ENCODE data around the gene UNC13D.

Gene UNC13D

DNA sequence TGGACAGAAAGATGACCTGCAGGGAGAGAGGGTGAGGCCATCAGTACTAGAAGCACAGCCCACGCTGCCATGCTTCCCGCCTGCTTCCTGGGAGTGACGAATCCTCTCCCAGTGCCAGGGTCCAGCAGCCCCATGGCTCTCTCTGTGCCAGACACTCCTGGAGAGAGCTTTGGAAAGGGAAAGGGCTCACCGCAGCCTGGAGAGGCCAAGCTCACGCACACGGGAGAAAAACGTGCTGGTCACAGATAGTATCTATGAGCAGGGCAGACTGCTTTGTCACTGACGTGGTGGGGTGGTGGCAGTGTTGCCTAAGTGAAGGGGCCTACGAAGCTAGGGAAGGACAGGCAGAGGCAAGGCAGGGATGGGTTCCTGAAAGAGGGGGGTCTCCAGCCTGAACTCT lies 5.5 kb upstream of the UNC13D start:
- no peak for DNase-seq

DNA sequence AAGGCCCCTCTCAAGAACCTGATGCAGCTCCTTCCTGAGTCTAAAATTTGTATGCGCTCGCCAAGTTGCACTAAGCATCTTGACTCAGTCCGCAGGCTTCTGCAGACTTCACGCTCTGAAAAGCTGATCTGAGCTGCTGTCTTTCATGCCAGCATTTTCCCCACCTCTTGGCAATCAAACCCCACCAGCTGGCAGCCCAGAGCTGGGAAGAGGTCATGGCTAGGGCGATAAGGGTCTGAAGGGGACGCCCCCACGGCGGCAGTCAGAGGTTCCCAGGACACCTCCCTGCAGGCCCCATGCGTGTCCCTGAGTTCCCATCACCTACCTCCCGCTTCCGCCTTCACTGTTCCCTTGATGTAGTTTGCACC lies 5.1 kb upstream of the UNC13D start:
- DNase-seq, result no peak

DNA sequence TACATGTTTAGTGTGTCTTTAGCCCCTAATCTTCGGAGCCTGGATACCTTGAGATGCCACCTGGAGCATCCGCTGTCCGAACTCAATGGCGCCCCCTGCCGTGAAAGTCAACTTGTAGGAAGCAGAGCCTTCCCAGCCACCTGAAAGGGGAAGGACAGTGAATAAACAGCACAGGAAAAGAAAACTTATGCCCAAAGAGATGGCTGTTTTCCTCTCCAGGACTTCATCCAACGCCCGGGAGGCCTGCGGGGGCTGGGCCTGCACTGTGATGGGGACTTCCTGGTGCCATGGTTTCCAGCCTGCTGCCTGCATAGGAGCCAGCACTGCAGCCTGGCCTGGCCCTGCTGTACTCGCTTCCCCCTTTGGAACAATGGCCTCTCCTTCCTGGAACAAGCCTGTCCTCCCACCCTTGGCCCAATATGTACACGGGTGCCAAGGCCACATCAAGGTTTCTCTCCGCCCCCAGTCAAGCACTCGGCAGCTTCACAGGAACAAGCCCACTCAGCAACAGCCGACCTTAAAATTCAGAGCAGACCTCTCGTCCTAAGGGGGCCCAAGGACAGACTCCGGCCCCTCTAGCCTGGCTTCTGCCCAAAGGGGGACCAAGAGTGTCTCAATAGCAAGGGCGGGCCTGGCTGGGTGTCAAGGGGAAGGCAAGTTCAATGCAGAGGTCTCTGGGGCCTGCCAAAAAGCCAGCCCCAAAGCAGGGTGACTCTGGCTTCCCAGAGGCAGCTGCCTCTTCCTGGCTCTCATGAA lies 4.5 kb upstream of the UNC13D start:
- peak; percentile 92 for DNase-seq

DNA sequence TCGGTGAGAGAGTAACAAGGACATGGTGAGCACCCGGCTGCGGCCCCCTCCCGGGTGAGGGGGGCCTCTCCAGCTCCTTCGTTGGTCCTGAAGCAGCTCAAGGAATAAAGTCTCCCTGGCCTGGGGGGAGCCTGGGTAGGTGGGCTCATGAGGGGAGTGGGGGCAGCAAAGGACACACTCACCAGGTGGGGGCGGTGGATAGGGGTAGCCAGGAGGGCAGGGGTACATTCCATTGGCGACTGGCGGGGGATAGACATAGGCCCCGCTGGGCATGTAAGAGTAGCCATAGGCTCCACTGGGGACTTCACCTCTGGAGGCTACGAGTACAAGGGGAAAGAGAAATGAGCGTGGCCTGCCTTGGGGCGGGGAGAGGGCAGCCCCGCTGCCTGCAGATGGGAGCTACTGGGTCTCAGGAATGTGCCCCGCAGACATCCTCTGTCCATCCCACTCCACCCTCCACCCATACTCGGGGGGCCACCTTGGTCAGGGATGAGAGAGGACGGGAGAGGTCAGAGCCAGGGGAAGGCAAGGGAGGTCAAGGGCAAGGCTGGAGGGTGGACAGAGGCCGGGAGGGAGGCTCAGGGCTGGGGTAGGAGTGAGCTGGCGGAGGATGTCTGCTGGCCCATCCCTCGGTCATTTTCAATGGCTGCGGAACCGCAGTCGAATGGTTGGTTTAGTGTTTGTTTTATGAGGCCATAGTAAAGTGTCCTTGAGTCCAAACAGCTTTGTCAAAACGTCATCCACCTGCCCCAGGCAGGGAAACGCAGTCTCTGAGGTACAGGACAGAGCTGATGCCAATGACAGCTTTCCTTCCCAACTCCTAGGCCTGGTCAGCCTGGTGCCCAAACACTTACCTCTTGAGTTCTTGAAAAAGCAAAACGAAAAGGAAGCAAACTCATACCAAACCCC lies 3.7 kb upstream of the UNC13D start:
- DNase-seq, result no peak

DNA sequence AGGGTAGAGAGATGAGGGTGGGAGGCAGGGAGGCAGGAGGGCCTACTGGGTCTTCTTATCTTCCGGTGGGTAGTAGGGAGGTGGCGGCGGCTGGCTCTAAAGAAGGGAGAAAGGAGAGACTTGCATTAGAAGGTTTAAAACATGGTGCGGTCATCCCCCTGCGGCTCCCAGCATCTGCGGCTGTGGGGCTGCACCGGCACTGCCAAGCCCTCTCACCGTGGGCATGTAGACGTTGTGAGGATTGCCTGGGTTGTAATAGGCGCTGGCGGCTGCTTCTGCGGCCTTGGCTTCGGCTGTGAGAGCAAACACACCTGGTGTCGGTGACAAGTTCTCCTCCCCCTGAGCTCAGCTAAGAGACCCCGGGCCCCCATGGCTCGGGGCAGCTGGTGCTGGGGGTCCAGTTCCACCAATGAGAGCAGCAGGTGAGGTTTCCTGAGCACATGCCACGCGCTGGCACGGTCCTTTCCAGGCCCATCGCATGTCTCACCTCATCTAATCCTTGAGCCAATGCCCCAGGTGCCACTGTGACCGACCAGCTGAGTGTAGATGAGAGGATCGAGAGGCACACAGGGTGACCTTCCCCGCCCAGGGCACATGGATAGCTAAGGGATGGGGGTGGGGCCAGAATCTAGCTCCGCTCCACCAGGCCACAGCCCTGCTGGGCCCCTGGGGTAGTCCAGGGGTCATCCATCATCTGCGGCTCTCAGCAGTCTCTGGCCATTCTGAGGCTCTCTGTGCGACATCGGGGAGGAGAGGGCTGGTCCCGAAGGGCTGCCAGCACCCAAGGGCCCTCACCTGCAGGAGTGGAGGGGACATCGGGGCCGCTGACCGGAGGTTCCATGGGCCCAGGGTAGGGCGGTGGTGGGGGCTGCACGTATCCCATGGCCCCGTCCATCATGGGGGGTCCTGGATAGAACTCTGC lies 2.7 kb upstream of the UNC13D start:
- no peak for DNase-seq

DNA sequence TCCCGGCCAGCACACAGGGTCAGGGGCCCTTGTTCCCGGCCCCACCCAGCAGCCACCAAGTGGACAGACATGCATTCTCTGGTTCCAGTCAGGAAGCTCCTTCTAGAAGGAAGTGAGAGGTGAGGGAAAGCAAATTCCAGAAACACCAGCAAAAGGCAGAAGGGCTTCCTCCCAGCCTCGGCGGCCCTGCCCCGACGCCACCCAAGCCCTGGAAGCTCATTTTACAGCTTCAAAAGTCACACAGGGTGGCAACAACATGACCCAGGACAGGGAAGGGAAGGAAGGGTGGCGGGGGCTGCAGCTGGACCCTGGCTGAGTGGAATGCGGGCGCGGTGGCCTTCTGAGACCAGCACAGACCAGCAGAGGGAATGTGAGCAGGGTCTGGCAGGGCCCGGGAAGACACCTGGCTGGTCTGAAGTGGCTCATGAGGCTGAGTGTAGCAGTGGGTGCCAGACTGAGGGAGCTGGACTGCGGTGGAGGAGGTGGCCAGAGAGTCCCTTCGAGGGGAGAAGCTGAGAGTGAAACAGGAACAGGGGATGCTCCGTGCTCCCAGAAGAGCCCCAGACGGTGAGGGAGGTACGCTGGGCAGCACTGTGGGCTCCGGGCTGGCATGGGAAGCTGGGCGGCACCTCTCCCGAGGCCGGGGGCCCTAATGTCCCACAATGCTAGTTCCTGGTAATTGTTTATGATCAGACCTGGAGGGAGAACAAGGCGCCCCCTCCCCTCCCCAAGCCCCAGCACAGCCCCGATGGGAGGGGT lies 1.9 kb upstream of the UNC13D start:
- DNase-seq, result no peak

DNA sequence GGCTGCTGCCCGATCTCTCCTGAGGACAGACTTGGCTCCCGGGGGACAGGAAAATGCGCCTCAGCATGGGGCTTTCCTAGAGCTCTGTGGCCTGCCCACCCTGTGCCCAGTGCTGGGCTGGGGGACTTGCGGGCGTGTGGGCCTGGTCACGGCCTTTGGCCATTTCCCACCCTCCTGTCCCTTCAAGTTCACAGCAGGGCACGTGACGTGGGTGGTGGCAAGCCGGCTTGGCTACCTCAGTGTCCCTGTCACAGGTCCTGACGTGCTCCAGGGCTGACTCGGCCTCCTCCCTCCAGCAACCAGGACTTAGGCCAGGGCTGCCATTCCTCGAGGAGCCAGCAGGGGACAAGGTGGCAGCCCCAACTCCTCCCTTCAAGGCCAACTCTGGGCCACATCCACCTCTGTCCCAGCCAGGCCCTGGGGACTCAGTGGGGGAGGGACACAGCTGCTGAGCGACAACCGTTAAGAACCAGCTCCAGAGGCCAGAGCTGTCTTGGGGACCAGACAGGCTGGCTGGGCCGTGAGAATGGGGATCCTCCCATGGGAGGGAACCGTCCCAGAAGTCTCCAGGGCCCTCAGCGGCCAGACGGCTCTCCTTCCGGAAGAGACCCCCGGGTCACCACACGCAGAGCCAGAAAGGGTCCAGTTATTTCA lies 981 bp upstream of the UNC13D start:
- DNase-seq, result peak; percentile 68

DNA sequence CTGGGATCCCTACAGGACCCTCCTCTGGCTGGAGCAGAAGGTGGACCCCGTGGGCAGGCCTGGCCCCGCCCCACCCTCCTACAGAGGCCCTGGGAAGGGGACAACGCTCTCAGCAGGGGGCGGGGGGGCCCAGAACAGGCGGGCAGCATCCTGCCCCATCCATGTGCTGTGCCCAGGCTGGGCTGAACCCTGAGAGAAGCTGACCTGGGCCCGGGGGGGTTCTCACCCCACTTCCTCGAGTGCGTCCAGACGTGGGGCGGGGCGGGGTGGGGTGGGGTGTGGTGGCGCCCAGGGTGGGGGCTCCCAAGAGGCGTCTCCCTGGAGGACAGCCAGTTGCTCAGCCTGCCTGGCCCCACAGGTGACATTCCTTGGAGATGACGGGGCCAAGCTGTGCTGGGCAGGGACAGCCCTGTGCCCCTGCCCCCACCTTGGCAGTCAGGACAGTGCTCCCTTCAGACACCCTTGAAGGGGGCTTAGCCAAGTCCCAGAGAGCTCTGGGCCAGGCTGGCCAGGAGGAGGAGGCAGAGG lies 390 bp upstream of the UNC13D start:
- DNase-seq, result peak; percentile 45

DNA sequence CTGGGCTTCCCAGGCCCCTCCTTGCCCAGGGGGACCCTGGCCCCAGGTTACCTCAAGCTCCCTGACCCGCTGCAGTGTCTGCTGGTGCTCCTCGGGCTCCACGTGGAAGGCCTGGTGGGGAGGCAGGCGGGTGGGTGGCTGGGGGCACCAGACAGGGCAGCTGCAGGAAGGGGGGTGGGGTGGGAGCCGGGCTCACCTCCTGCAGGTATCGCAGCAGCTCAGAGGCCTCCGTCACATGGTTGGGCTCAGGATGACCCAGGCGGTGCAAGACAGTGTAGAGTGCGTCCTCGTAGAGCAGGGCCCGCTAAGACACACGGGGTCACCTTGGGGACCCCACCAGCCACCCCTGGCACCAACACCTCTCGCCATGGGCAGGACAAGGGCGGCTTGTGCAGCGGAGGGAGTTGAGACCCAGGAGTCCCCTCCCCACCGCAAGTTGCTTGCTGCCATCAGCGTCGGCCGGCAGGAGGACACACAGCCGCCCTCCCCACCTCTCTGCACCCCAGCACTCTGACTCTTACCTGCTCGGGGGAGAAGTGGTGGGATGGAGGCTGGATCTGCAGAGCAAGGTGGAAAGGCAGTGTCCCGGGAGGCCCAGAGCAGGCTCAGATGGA lies 1.1 kb downstream of the UNC13D start:
- peak; percentile 57 for DNase-seq

DNA sequence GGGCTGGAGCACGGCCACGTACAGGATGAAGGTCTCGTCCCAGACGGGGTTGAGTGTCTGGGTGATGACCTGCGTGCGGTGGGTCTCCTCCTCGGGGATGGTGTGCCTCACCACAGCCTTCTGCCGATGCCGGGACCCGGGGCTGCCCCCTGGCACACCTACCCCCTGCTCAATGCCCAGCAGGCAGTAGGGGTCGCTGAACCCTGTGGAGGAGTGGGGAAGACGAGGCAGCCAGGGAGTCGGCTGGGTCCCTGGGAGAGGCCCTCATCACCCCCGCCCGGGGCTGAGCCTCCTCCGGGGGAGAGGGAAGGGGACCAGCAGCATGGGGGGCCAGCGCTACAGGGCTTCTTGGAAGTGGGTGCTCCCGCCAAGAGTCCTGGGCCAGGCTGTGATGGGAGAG lies 1.8 kb downstream of the UNC13D start:
- DNase-seq, result no peak

DNA sequence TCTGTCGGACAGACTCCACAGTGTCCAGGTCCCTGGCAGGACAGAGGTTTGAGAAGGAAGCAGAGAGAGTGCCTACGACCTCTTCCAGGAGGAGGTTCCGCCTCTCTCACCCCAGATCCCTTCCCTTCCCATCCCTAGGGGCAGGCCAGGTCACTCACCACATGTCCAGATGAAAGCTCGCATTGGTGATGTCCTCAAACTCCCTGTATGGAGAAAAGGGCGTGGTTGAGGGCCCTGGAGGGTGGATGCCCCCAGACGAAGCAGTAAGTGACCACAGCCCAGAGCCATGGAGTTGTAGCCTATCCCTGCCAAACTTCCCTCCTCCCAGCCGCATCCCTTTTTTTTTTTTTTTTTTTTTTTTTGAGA lies 3.4 kb downstream of the UNC13D start:
- no peak for DNase-seq

DNA sequence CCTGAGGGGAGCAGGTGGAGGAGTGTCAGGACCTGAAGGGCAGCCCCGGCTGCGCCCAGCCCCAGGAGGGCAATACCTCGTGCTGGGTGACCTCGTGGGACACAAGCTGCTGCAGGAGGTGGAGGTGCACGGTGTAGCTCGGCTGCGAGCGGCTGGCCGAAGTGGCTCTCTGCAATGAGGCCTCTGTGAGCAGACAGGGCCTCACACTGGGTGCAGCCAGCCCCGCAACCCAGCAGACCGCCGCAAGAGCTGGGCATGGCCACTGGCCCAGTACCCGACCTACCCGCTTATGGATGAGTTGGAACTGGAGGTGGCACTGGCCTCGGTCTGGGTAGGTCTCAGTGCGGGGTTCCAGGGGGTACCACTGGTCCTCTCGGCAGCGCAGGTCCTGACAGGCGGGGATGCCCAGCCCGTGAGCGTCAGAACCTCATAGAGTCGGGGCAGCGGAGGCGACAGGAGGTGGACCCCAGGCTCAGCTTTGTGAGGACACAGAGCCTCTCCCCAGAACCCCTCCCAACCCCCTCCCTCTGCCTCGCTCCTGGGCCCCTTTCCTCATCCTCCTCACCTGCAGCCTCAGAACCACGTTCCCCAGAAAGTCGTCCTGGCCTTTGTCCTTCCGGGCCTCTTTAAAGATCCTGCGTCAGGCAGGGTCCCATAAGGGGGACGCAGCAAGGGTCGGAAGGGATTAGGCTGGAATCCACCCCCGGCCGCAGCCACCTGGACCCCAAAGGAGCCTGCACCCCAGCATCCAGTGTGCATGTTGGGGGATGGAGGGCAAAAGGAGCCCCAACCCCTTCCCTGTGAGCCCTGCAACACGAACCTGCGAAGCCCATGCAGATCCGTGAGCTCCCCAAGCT lies 4.0 kb downstream of the UNC13D start:
- no peak for DNase-seq

DNA sequence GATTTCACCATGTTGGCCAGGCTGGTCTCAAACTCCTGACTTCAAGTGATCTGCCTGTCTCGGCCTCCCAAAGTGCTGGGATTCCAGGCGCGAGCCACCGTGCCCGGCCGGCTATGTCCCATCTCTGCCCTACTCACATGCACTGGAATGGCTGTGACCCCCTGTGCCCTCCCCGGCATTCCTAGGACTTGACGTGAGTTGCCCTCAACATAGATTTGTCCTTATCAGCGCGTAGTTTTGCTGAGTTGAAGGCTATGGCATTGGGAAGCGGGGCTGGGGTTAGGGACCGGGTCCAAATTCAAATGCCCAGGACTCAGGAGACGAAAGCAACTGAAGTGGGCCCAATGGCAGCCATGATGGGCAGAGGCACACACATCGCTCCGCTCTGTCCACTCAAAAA lies 5.8 kb downstream of the UNC13D start:
- no peak for DNase-seq

DNA sequence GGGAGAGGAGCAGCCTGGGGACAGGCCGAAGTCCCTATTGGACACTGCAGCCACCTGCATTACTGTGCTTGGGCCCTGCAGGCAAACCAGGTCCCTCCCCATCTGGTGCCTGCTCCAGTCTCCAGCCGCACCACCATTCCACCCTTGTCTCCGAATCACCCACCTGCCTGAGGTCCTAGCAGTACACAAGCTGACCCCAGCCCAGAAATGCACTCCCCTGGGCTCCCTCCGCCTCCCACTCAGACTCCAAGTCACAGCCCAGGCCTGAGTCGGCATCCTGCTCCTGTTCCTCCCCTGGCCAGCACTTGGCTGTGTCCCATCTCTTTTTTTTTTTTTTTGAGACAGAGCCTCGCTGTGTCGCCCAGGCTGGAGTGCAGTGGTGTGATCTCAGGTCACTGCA lies 6.3 kb downstream of the UNC13D start:
- no peak for DNase-seq

DNA sequence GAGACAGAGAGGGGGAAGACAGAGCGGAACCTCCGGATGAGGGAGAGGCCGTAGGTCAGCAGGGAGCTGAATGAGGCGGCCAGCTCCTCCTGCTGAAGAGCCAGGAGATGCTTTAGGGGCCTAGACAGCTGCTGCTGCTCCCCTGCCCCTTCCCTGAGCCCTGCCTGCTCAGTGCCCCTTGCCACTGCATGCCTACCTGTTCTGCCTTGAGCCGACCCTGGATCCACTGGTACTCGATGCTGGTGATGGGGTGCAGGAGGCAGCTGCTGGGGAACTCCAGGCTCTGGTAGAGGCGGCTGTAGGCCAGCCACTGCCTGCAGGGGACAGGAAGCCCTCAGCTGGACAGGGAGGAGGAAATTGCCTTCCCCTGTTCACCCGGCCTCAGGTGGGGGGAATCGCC lies 7.6 kb downstream of the UNC13D start:
- DNase-seq, result no peak

DNA sequence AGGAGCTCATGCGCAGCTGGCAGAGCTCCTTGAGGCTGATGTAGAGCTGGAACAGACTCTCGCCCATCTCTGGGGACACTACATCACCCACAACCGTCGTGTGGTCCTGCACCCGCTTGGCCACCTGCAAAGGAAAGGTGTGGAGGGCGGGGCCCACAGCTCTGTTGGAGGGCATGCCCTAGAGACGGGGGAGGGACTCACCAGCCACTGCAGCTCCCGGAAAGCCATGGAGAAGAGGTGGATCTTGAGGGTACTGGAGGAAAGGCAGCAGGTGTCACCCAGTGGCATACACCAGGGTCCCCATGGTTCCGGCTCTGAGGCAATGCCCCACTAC lies 8.6 kb downstream of the UNC13D start:
- DNase-seq, result no peak

DNA sequence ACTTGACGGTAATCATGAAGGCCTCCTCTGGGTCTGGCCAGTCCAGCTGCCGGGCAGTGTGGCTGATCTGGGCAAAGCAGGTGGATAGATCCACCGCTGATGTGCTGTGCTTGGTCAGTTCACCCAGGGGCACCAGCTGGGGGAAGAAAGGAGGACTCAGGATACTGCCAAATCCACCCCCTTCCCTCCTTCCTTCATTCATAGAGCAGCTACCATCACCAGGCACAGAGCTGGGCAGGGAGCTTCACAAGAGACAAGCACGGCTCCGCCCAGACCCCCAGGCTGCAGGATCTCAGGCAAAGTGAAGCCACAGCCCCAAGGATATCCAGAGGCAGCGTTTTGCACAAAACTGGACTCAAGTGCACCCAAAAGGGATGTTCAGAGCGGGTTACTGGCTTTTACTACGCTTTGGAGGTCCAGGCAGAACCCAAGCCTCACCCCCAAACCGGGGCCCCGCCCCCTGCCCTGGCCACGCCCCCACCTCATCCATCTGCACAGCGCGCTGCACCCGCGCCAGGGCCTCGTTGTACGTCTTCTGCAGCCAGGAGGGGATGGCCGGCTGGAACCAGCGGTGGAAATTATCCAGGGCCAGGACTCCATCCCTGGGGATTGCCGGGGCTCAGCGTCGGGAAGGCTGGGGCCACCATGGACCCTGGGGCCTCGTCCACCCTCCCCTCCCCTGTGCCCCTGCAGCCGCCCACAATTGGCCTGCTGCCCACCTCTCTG lies 9.1 kb downstream of the UNC13D start:
- DNase-seq, result no peak

DNA sequence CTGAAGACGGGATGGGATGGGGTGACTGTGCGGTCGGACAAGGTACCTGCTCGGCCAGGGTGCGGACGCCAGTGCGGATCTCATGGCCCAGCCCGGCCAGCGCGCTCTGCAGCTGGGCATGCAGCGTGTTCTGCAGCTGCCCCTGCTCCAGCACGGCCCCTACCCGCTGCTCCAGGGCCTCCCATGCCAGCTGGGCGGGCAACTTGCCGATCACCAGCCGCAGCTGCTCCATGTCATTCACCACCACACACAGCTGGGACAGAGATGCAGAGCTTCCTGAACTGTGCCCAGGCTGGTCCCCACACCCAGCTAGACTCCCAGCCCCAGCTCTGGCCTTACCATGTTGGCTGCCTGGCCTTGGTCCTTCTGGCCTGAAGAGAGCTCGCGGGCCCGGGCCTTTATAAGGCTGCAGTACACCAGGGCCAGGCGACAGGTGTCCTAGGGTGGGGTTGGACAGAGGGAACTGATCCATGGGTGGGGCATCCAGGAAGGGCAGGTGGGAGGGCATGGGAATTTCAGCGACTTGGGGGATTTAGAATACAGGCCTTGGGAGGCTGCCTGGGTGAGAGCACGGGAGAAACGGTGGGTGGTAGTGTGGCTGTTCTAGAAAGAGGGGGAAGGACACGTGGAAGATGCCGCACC lies 9.8 kb downstream of the UNC13D start:
- DNase-seq, result no peak
